ENCODE measurements around the gene PIRT.

DNA sequence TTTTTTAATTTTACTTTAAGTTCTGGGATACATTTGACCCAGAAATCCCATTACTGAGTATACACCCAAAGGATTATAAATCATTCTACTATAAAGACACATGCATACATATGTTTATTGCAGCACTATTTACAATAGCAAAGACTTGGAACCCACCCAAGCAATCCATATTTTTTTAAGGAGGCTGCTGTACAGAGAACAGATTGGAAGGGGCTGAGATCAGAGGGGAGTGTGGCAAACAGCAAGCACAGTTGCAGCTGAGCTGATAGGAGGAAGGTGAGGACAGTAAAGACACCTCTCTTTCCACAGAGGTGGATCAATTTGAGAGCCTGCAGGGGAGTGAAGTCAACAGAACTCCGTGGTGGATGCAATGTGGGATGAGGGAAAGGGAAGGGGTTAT, 23.8 kb downstream of the PIRT start:
- TF ChIP-seq, protein P1, sequence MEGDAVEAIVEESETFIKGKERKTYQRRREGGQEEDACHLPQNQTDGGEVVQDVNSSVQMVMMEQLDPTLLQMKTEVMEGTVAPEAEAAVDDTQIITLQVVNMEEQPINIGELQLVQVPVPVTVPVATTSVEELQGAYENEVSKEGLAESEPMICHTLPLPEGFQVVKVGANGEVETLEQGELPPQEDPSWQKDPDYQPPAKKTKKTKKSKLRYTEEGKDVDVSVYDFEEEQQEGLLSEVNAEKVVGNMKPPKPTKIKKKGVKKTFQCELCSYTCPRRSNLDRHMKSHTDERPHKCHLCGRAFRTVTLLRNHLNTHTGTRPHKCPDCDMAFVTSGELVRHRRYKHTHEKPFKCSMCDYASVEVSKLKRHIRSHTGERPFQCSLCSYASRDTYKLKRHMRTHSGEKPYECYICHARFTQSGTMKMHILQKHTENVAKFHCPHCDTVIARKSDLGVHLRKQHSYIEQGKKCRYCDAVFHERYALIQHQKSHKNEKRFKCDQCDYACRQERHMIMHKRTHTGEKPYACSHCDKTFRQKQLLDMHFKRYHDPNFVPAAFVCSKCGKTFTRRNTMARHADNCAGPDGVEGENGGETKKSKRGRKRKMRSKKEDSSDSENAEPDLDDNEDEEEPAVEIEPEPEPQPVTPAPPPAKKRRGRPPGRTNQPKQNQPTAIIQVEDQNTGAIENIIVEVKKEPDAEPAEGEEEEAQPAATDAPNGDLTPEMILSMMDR (IDR thresholded peaks at IDR 0.05), result no peak
- no peak for TF ChIP-seq POLR2A (IDR thresholded peaks at IDR 0.05)
